ENCODE measurements around the gene ABCF1. TPM values are rescaled to one million over a fixed set of nuclear protein-coding genes. Genes with fewer than 3 reads are reported as not detected.

ABCF1 gene
- total and polyA plus RNA-seq, 2 of the 8 experiments (the other 6 are each of a cell fraction or from before 2014, with no cell fraction given): 48.8 to 123 TPM

- Histone ChIP-seq H3K79me2 (ENCODE audit: control insufficient read depth in 1 of 2, insufficient read depth in 2 of 2, low read length in 2 of 2) (peaks cover 4 to 60% of the 10 kb centered on the region in 2 experiments; a peak in 3 of 4 replicates), H4K8ac (ENCODE audit: extremely low read depth, insufficient read depth, low read length) (no peak overlapping the region), H4K5ac (ENCODE audit: insufficient read length, low read depth, low read length) (no peak overlapping the region), H3K4me2 (ENCODE audit: insufficient read depth in 1 of 2, low read depth in 2 of 2, low read length in 2 of 2) (no peak overlapping the region; a peak in 1 of 4 replicates), H2BK20ac (ENCODE audit: low read length) (no peak overlapping the region), H3K4ac (replicated peaks; ENCODE audit: insufficient read length, low read depth, low read length) (no peak overlapping the region), H3K18ac (ENCODE audit: extremely low read depth, low read length) (no peak overlapping the region), H3K14ac (ENCODE audit: insufficient read length) (no peak overlapping the region), H3K56ac (replicated peaks; ENCODE audit: insufficient read length, low read depth, low read length) (no peak overlapping the region), H3K27me3 (replicated peaks in 1 of 4; ENCODE audit: control insufficient read depth in 3 of 4, extremely low read depth in 1 of 4, insufficient read depth in 3 of 4, low read length in 3 of 4) (no peaks in the 10 kb centered on the region), H3K36me3 (ENCODE audit: control insufficient read depth in 2 of 4, insufficient read depth in 4 of 4, low read length in 3 of 4) (peaks cover 18 to 68% (median 36%) of the 10 kb centered on the region in 4 experiments), H2BK5ac (ENCODE audit: low read depth, low read length) (no peak overlapping the region), H2AFZ (ENCODE audit: low read length) (no peak overlapping the region), H2BK12ac (ENCODE audit: low read depth, low read length) (no peak overlapping the region), H4K91ac (replicated peaks; ENCODE audit: insufficient read length, low read length) (no peak overlapping the region), H3K27ac (ENCODE audit: low read depth, low read length) (no peak overlapping the region), H3K9me3 (ENCODE audit: insufficient read depth in 2 of 2, low read depth in 1 of 2, low read length in 1 of 2) (no peaks in the 10 kb centered on the region), H2BK15ac (ENCODE audit: low read length) (no peak overlapping the region), H2AK5ac (ENCODE audit: low read depth, low read length) (no peak overlapping the region), H3K4me3 (ENCODE audit: extremely low read depth in 1 of 4, insufficient read depth in 2 of 4, low read depth in 3 of 4, low read length in 4 of 4) (no peak overlapping the region), H4K20me1 (replicated peaks in 1 of 2; ENCODE audit: control insufficient read depth in 1 of 2, insufficient read depth in 2 of 2, low read length in 2 of 2) (peaks cover 4 to 6% of the 10 kb centered on the region in 2 experiments), H3K23ac (ENCODE audit: insufficient read length) (no peak overlapping the region), H3K23me2 (ENCODE audit: low read depth, low read length) (peaks cover 10% of the 10 kb centered on the region), H3K9ac (replicated peaks in 1 of 4; ENCODE audit: extremely low read depth in 1 of 4, low read depth in 3 of 4, low read length in 3 of 4) (no peak overlapping the region), H3K79me1 (ENCODE audit: low read depth, low read length) (peaks cover 8% of the 10 kb centered on the region; the same call in 1 of the 2 replicates), H3K4me1 (replicated peaks in 1 of 4; ENCODE audit: control insufficient read depth in 3 of 4, insufficient read depth in 4 of 4, low read length in 3 of 4) (peaks cover 0 to 6% (median 3%) of the 10 kb centered on the region in 4 experiments; a peak in 4 of 7 replicates), H2BK120ac (replicated peaks; ENCODE audit: low read depth, low read length) (no peak overlapping the region)
- peak in 1 of 2 experiments; percentile 12; a peak in 1 of 3 replicates for TF ChIP-seq POLR2A (IDR thresholded peaks at IDR 0.05; ENCODE audit: control extremely low read depth in 1 of 2, low read depth in 2 of 2, low read length in 2 of 2)
- no peak for TF ChIP-seq TBP (IDR thresholded peaks at IDR 0.05; ENCODE audit: low read depth, low read length)
- CTCF ChIA-PET (ENCODE audit: partially characterized antibody): interaction anchor here (0.8 to 2.4 kb wide), 8 partner anchors 13 to 130 kb away, joined by 3 to 17 read pairs (median 6); partner anchors contain the start of genes ATAT1 and DHX16
- POLR2A ChIA-PET (ENCODE audit: partially characterized antibody): interaction anchor here (1.1 to 4.8 kb wide), 20 partner anchors 16 to 132 kb away, joined by 3 to 443 read pairs (median 7); partner anchors contain the start of genes ABCF1, ATAT1, C6orf136 and GNL1
- DNase-seq (ENCODE audit: low read depth in 1 of 2, low spot score in 2 of 2) (no peak), FAIRE-seq (no peak)
- WGBS, 2 experiments (ENCODE audit: extremely low coverage in 1 of 2, insufficient coverage in 1 of 2, insufficient read length in 1 of 2, insufficient replicate concordance in 2 of 2, low coverage in 1 of 2, low lambda C conversion rate in 2 of 2, missing lambda C conversion rate in 1 of 2): 88% methylated on average over 1 of the region's 1 CpG; no CpG with 5 or more reads in 1 of the 2 experiments
Observed at GRCh38 chr6:30612213-30612612, 41.0 kb downstream of the ABCF1 start.
